Skin epidermis (tissue), 12 donors: Measurements from ENCODE around the gene TROAP.
"Not testable (repeated sequence)": the region's sequence is repeated elsewhere in the genome, so short reads cannot be mapped to it uniquely, and the experiment has no call there.

Source experiments
- H3K27ac ChIP-seq, 21 experiments: fragments of 200-600 bp; sonication (generic) in 11 of 21; one replicate each; pipeline ENCODE4 v1.5.0; 2020; ENCODE audit warnings: mild to moderate bottlenecking in 3 of 21, inconsistent platforms in 2 of 21, moderate library complexity in 2 of 21
- H3K4me3 ChIP-seq, 7 experiments: fragments of 200-600 bp; sonication (generic) in 2 of 7; one replicate each; pipeline ENCODE4 v1.5.0; 2020; ENCODE audit warnings: inconsistent platforms in 2 of 7, mild to moderate bottlenecking in 2 of 7, moderate library complexity in 1 of 7

The TROAP gene

DNA sequence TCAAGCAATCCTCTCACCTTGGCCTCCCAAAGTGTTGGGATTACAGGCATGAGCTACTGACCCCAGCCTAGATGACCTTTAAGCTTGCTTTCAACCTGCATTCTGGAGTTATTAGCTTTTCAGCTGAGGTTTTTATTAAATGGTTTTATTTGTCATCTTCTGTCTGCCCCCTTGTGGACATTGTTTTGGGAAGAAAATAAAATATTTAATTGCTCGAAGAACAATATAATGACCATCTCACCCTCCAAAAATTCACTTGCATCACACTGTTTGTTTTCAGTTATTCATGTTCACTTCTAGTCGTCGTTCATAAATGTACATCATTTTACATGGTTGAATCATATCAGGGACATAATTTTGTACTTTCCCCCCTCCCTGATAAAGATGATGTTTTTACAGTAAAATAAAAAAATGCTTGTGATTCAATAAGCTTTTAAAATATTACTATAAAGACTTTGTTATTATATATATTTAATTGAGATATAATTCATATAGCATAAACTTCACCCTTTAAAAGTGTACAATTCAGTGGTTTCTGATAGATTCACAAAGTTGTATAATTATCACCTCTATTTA lies 34.1 kb downstream of the TROAP start:
- no peak overlapping the region for H3K4me3 ChIP-seq
- no peak overlapping the region for H3K27ac ChIP-seq

DNA sequence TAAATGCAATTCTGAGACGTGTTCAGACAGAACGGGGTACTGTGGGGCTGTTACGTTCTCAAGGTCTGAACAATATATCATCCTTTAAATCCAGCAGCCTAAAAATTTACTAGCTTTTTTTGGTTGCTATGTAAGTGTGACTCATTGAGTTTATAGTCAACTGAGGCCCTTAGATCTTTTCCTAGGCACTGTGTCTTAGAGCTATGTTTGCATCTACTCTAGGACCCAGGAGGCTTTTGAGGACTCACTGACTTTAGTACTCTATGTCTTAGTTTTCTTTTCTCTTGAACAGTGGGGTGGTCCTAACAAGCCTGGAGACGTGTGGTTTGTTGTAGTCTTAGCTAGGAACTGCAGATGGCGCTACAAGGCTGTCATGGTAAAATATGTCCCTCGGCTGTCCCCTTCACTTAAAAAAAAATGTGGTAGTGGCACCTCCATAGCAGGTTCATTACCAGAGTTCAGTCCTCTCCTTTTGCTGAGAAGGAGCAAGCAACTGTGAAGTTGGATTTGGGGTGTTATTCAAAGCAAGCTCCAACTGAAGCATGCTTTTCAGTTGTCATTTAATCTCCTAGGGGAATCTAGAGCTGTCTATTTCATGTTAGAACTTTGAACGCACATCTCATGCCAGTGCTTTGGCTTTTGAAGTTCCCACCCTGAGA lies 35.6 kb downstream of the TROAP start:
- no peak overlapping the region for H3K27ac ChIP-seq
- no peak overlapping the region for H3K4me3 ChIP-seq

DNA sequence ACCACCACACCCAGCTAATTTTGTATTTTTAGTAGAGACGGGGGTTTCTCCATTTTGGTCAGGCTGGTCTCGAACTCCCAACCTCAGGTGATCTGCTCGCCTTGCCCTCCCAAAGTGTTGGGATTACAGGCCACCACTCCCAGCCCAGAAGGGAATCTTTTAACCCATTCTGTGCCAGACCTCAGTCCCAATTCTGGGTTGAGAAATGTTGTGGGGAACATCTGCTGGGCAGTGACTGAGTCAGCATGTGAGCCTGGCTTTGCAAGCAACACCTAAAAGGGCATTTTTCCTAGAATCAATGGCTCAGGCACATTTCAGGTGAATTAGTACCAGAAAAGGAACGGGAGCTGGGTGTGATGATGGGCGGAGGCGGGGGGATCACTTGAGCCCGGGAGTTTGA lies 36.6 kb downstream of the TROAP start:
- Histone ChIP-seq H3K4me3 (no peak overlapping the region), H3K27ac (no peak overlapping the region)

DNA sequence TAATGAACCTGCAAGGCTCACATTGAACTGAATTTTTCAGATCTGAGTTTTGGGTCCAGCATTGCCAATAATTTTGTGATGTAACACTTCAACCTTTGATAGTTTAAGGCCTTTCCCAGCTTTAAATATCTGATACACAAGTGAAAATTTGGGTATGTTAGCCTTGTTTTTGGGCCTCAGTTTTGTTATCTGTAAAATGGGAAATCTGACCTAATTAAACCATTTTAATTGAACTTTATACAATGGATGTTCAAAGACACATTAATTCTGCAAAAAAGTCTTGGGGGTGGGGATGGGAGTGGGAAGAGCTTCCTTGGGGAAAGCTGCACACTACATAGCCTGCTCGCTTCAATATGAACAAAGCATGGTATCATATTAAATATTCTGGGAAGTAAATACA lies 39.0 kb downstream of the TROAP start:
- Histone ChIP-seq H3K27ac (no peak overlapping the region), H3K4me3 (no peak overlapping the region)

DNA sequence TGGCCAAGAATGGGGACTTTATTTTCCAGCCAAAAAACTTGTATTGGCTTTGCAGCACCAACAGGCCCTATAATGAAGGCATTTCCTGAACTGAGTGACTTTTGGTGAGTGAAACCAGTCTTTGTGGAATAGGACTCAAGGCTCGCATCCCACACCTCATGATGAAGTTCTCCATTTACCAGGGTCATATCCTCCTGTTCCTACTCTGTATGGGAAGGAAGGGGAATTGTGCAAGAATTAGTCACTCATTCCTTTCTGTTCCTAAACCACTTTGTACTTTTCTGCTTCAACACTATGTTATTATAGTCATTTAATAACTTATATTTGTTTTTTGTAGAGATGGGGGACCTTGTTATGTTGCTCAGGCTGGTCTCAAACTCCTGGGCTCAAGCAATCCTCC lies 41.9 kb downstream of the TROAP start:
- Histone ChIP-seq H3K27ac (peak overlapping the region in 3 of 21 experiments; percentile 41 to 97 (median 53)), H3K4me3 (no peak overlapping the region)

DNA sequence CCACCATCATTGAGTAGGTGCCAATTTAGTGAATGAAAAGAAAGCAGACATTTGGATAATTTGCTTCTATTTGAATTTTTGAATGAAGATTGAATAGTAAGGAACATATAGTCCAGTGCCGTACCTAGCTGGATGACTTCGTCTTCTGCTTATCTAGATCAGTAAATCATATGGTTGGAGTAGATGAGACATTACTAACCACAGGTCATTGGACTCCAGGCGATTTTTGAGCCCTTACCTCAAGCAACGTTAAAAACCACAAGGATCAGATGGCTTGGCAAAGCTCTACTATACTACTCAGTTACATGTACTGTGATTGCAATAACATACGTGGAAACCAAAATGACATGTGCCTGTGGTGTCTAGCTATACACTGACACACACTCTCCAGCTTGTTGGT lies 42.5 kb downstream of the TROAP start:
- peak overlapping the region in 6 of 21 experiments; percentile 93 to 98 (median 96) for H3K27ac ChIP-seq

DNA sequence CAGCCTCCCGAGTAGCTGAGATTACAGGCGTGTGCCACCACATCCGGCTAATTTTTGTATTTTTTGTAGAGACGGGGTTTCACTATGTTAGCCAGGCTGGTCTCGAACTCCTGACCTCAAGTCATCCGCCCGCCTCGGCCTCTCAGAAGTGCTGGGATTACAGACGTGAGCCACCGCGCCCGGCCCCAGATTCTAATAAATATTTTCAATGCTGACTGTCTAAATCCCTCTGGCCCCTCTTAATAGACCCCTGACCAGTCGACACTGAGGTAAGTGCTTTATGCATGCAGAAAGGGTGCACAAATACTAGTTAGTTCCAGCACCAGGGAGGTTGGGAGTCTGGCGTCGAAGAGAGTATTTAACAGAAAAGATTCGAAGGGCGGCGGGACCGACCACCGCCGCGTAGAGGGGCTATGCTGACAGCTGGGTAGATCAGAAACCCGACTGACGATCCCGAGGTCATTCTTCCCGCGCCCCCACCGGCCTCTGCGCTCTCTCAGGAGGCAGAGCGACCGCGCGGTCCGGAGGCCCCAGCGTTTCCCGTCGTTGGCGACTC lies 43.1 kb downstream of the TROAP start:
- Histone ChIP-seq H3K27ac (peak overlapping the region; percentile 86 to 98 (median 93)), H3K4me3 (peak overlapping the region; percentile 59 to 93 (median 78))

More for the DNA sequence above, 42.5 kb downstream of the TROAP start:
- H3K4me3 ChIP-seq: peak overlapping the region in 1 of 7 experiments; percentile 93

DNA sequence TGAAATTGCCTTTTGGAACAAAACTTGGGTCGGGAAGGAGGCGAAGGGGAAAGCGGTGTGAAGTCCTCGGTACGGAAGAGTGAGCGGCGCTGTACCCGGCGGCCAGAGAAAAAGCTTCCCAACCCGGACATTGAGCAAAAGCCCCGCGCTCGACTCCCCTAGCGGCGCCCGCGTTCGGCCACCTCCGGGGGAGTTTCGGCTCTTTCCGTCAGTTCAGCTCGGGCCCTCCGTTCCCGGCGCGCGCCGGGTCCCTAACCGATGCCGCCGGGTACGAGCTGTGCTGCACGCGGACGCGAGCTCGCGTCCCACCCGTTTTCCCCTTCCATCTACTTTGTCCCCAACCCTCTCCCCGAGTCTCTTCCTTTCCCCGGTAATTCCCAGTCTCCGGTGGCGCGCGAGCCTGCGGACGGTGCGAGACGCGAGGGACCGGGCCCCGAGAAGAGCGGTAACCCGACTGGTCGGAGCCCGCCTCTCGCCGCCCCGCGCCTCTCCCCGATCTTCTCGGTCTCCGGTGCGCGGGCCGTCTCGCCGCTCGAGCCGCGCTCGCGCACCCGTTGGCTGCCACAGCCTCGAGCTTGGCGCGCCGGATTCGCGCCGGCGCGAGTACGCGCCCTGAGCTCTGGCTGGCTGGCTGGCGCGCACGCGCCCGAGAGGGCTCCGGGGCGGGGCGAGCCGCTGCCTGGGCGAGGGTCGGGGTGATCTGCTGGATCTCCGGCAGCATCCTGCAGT lies 43.8 kb downstream of the TROAP start:
- Histone ChIP-seq H3K27ac (peak overlapping the region; percentile 86 to 98 (median 93)), H3K4me3 (peak overlapping the region; percentile 59 to 93 (median 78))

DNA sequence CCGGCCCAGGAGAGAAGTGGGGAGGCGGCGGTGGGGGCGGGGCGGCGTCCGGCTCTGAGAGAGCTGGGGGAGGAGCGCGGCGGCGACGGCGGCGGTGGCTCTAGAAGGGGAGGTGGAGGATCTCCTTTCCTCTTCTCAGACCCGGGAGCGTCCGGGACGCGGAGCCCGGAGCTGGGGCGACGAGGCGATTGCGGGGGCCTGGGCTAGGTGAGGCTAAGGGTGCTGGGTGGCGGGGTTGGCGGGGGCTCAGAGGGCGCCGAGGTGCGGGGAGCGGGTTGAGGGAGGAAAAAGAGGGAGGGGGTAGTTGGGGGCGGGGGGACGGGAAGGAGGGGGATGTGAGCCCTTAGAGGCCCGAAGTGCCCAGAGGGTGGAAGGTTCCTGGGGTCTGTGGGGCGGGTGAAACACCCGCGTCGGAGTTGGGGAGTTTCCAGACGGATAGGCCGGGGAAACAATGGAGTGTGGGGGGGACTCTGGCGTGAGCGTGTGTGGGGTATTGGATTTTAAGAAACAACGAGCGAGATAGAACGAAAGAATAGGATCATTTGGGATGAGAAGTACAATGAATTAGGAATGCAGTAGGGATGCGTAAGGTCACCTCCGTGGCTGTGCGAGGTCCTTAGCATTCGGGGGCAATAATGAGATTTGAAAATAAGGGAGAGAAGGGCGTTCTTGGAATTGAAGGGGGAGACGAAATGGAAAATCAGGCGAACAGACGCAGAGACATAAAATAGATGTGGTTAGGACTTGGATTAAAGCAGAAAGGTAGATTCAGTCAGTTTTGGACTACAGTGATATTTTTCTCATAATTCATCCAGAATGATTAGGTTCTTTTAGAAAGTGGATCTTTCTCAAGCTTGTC lies 44.6 kb downstream of the TROAP start, which contains the start of gene SPATS2:
Gene SPATS2, plus strand, starts transcription at position 82 of the 859 bp plus-strand sequence. CDS start 93,551 bp downstream, outside the sequence.
- Histone ChIP-seq H3K4me3 (peak within 1 kb of the TSS; percentile 59 to 93 (median 78)), H3K27ac (peak within 1 kb of the TSS; percentile 86 to 98 (median 93))

DNA sequence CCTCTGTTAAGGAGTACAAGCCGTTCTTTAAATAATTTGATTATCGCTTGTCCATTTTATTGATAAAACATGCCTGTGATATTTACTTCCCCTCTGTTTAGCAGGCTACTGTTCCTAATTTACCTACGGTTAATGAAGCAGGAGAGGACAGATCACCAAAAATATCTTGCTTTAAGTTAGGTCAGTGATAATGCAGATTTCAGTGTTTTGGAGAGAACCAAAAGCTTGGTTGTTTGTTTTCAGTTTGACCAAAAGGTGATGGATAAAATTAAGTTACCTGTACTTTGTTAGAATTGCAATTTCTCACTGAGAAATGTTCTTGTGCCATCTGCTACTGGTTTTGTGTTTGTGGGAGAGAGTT lies 45.2 kb downstream of the TROAP start:
- Histone ChIP-seq H3K27ac (peak overlapping the region in 13 of 21 experiments; percentile 86 to 98 (median 93)), H3K4me3 (peak overlapping the region; percentile 59 to 93 (median 78))

DNA sequence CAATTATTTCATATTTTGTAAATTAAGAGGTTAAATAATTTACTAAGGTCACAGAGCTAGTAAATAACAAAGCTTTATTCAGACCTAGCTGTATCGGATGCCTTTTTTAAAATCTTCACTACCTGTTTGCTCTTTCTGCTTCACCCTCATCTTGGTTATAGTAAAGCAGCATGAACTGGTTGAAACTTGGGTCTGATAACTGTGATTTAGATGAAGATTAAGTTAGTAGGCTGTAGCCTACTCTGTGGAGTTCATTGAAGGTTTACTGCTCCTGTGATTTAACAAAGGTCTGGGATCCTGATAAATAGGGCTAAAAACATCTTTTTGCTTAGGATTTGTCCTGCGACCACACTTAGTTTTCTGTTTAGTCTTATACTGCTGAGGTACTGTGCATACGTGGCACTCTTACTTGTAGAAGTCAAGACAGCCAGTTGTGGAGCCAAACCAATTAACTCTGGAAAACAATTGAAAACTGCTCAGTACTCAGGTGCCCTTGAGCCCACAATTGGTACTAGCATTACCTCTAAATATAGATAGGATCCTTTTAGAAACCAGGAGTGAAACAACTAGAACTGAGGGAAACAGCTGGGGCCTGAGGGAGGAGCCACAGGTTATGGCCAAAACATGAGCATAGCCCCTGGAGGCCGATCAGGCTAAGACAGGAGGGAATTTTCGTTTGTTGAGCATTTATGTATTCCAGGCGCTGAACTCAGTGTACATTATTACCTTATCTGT lies 46.5 kb downstream of the TROAP start:
- no peak overlapping the region for H3K4me3 ChIP-seq

DNA sequence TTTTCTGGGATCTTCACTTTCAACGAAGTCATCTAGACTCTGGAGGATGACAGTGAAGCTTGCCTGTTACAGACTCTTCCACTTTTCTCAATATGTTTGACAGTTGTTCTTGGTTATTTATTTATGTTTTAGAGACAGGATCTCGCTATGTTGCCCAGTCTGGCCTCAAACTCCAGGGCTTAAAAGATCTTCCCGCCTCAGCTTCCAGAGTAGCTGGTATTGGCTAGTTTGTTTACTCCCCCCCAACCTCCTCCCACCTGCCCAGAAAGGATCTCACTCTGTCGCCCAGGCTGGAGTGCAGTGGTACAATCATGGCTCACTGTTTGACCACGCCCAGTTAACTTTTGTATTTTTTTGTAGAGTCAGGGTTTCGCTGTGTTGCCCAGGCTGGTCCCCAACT lies 47.5 kb downstream of the TROAP start:
- H3K4me3 ChIP-seq: no peak overlapping the region
- no peak overlapping the region for H3K27ac ChIP-seq

More for the DNA sequence above, 46.5 kb downstream of the TROAP start:
- peak overlapping the region in 6 of 21 experiments; percentile 8 to 40 (median 24) for H3K27ac ChIP-seq

DNA sequence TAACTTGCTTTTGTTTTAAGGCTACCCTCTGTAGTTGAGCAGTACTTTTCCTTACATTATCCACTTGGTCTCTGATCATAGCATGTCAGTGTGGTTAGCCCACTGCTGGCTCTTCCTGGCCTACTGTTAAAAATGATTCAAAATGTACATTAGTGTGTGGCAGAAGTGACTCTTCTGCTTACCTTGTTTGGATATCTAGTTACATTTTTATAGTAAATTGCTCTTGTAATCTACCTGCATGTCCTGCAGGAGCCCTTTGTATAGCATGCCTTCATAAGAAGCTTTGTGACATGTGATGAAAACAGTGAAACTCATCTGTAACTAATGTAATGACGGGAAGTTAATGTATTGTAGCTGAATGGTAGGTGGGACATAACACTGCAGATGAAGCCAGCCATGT lies 52.4 kb downstream of the TROAP start:
- no peak overlapping the region for H3K4me3 ChIP-seq
- H3K27ac ChIP-seq: no peak overlapping the region

DNA sequence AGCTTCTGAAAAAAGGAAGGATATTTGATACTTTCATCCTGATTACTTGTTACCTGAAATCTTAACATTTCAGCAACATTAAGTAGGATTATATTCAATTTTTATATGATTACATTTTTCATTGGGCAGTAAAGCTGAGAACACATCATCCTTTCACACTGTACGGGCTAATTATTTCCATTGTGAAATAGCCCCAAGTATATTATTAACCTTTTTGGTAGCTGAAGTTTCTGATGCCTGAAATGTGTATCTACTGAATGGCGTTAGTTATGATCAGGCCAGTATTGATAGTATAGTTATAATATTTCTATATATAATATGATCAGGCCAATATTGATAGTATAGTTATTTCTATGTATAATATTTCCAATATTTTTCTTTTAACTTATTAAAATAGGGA lies 54.3 kb downstream of the TROAP start:
- no peak overlapping the region for H3K4me3 ChIP-seq
- H3K27ac ChIP-seq: no peak overlapping the region

DNA sequence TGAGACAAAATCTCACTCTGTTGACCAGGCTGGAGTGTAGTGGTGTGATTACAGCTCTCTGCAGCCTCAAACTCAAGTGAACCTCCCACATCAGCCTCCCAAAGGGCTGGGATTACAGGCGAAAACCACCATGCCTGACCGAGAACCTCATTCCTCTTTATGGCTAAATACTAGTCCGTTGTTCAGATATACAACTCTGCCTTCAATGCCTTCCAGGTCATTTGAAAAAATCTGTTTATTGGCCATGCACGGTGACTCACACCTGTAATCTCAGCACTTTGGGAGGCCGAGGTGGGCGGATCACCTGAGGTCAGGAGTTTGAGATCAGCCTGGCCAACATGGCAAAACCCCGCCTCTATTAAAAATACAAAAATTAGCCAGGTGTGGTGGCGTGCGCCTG lies 57.1 kb downstream of the TROAP start:
- not testable (repeated sequence) for H3K4me3 ChIP-seq

More for the DNA sequence above, 57.1 kb downstream of the TROAP start:
- not testable (repeated sequence) for H3K27ac ChIP-seq
